GM21619 (cell line): ENCODE measurements around the gene NOL9.
"Not testable (repeated sequence)": the region's sequence is repeated elsewhere in the genome, so short reads cannot be mapped to it uniquely, and the experiment has no call there.

Experiments
- ATAC-seq: cut with Tn5 transposase; IDR thresholded peaks from one replicate; pipeline ENCODE4 v1.9.1; 2021; ENCODE audit not compliant: unreplicated experiment

Gene NOL9

DNA sequence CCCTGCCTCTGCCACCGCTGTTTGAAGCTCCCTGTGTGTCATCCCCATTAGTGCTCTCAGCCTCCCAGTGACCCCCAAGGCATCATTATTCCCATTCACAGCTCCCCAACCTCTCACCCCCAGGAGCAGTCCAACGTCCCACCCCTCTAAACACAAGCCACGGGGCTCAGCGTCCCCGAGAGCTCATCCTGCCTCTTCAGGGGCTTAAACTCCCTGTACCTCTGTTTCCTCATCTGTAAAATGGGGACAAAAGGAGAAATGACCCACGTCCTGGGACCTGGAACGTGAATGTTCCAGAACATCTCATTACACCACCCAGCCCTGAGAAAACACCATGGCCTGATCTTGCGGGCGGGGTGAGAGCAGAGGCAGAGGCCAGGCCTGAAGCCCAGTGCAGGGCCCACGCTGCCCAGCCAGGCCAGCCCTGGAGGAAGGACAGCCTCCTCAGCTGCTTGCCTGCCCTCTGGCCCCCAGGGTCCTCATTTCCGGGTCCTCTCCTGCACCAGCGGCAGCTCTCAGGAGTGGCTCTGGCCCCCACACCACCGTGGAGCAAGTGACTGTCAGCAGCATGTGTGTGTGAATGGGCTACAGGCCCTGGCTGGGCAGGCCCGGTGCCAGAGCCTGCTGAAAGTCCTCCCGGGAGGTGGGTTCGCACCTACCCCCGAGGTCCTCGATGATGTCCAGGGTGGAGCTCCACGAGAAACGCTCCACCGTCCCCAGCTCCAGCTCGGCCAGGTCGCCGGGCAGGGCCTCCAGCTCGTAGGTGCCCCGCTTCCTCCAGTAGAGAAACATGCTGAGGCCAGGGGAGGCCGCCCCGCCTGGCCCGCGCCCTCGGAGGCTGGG lies 48.7 kb downstream of the NOL9 start:
- ATAC-seq, result no peak

DNA sequence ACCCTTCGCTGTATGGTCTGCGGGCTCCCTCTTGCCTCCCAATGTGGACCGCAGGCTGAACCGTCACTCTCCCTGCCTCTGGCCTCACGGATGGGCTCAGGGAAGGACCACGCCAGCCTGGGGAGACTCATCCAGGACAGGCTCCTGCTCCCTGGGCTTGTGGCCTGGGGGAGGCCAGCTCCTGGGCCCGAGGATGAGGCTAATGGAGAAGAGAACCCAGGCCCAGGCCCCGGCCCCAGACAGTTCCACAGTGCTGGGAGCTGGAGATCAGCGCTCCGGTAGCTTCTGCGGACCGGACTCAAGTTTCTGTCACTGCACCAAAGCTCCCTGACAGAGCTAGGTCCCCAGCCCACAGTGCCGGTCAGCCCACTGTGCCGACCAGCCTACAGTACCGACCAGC lies 49.4 kb downstream of the NOL9 start:
- ATAC-seq, result no peak

DNA sequence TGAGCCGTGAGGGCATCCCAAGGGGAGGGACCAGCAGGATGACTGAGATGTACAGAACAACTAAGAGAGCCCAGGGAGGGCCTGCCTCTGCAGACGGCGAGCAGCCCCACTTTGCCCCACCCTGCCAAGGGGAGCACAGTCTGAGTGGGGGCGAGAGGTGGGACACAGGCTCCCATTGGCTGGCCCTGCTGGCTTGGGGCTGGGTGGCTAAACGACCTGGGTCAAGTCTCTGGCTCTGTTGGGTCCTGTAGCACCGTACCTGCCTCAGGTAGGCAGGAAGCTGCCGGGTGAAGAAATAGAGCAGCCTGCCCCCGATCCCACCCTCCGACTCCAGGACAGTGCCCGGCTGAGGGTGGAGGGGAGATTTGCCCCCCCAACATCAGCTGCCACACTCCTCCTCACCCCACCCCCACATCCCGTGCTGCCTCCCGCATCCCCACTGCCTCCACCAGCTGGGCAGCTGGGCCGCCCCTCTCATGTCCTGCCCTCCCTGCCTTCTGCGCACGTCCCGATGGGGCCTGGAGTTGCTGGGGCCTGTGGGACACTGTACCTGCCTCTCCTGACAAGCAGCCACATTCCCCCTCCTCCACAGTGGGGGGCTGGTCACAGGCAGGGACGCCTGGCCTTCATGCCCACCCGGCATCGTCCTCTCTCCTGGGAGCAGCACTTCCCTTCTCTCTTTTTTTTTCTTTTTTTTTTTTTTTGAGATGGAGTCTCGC lies 50.3 kb downstream of the NOL9 start:
- ATAC-seq, result no peak

DNA sequence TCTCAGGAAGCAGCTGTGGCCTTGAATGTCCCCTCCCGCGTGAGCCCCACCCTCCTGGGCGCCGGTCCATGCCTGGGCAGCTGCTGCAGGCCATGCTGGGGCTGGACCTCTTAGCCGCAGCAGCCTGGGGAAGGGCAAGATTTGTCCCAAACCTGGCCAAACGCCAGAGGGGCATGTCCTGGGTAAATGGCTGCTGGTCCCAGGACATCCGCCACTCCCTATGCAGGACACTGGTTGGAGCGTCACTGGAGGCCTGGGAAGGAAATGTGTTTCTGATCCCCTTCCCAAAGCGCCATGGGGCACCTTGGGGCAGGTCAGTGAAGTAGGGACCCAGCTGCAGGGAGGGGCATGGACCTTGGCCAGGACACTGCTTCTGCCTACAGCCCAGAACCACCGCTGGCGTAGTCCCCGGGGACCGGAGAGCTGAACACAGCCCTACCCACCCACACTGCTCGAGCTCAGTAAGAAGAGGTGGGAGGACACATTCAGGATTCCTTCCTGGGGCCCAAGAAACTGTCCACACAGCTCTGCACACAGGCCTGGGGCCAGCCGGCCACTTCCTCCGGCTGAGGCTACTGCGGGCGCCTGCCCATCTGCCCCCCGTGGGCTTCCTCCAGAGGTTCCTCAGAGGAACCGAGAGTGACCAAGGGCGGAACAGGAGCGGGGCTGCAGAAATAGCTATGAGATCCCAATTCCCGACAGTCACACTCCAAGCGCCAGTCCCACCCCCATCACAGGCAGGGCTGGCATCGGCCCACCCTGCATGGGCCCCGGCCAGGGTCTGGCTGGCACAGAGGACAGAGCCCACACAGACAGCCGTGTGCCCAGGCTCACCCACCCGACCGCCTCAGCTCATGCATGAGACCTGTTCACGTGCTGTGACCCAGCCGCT lies 52.1 kb downstream of the NOL9 start:
- ATAC-seq, result no peak

DNA sequence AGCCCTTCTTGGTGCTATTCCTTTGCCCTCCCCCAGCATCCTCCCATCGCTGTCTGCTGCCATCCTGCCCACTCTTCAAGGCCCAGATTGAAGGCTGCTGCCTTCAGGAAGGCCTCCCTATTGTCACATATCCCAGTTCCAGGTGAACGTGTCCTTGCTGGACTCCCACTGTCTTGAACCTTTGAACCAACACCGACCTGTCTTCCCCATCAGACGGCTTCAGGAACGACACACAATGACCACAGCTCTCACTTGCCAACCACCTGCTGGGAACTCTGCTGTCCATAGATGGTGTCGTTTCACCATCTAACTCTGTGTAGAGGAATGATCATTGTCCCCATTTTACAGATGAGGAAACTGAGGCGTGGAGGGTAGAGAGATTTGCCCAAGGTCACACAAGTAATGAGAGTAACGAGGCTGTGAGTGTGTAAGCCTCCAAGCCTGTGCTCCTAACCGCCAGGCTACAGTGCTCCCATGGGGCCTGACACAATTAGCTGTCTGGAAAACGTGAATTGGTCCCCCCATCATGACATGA lies 53.0 kb downstream of the NOL9 start:
- ATAC-seq, result no peak

DNA sequence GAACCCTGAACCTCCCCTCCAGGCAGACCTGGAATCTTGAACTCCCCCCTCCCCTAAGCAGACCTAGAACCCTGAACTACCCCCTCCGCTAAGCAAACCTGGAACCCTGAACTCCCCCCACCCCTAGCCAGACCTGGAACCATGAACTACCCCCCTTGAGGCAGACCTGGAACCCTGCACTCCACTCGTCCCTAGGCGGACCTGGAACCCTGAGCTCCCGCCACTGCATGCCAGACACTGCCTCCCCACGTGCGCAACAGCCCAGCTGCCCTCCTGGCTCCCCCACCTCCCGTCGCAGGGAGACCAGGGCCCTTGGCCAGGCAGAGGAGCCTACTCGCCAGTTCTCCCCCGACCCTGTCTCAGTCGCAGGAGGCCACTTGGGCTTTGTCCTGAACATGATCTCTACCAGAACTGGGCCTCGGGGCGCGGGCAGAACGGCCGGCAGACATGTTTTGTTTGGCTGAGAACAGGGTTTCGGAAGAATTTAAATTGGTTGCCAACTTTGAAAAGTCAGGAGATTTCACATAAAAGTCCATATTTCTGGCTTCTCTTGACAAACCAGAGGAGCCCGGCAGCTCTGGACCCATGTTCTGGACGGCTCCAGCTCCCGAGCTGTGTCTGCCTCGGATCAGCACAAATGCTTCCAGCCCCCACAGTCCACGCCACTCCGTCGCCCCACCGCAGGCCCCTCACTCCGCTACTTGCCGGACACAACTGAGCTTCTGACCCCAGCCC lies 53.6 kb downstream of the NOL9 start:
- no peak for ATAC-seq

DNA sequence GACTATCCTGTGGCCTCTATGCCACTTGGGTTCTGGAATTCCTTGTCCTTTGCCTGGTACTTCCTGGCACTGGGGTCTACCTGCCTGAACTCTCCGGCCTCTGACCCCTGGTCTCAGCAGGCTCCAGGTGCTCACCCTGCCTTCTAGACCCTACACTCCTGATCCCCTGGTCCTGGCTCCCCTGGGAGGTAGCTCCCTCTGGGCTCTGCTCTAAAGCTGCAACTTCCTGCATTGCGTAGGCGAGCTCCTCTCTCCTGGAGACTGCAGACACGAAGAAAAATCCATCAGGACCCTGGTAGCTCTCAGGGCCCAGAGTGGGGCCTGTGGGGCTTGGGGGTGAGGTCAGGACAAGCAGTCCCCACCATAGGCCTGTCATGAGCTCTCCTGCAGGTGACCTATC lies 55.0 kb downstream of the NOL9 start:
- no peak for ATAC-seq

DNA sequence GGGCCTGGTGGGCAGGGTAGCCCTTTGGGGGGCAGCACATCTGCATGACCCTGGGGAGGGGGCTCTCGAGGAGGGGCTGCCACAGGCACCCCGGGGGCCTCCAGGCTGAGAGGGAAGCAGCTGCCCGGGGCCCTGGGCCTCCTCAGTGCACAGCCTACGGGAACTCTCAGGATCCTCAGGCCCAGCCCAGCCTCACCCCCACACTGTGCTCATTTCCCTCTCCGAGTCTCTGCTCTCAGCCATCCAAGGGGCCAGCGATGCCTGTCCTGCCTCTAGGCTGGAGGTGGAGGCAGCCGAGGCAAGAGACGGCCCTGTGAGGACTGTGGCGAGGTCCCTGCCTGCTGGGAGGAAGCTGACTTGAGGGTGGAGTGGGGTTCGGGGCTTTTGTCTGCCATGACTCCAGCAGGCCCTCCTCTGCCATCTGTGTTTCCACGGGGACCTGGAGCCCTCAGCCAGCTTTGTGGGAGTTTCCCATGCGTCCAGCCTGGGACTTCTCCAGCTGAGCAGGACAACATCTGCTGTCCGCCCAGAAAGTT lies 55.7 kb downstream of the NOL9 start:
- ATAC-seq, result no peak

DNA sequence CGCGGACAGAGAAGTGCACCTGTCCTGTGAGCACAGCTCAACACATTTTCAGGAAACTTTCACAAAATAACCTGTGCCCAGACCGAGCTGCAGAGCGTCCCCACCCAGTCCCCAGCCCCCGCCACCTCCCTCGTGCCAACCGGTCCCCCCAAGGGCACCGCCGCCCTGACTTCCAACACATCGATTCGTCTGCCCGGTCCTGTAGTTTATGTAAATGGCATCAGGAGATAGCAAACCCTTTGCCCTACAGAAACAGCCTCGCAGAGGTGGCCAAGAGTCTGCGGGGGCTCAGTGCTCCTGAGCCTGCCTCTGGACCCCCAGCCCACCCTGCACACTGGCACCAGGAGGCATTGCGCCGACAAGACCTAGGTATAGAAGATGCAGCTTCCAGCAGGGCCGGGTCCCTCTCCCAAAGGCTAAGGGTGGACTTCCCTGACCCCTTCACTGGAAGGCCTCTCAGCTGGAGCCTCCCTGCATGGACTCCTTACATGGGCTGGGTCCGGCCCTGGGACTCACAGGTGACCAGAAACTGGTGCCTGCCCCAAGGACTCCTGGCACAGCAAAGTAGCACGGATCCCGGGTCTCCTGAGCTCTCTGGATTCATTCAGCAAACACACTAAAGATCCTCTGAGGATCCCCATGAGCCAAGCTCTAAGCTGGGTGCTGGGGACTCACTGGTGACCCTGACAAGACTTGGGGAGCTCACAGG lies 56.3 kb downstream of the NOL9 start:
- ATAC-seq, result no peak

DNA sequence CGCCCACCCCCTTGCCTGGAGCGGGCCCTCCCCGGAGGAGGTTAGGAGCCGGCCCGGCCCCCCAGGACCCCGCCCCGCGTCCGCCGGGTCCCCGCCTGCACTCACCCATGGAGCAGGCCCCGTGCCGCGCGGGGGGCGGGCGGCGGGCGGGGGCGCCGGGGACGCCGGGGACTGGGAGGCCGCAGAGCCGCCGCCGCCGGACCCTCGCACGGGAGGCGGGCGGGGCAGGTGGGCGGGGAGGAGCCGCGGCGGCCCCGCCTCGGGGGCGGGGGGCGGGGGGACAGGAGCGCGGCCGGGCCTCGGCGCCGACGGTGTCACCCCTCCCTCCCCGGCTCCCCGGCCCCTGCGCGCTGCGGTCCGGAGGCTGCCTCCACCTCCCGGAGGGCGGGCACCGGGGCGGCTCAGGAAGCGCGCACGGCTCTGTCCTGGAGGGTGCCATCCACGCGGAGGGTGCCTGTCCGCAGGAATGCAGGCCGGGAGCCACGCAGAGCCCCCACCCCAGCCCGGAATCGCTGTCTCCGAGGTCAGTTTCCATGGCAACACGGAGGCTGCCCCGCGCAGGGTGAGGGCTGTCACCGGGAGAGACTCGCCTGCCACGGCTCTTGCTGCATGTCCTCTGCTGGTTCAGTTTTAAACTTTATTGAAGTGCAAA lies 57.0 kb downstream of the NOL9 start:
- no peak for ATAC-seq

DNA sequence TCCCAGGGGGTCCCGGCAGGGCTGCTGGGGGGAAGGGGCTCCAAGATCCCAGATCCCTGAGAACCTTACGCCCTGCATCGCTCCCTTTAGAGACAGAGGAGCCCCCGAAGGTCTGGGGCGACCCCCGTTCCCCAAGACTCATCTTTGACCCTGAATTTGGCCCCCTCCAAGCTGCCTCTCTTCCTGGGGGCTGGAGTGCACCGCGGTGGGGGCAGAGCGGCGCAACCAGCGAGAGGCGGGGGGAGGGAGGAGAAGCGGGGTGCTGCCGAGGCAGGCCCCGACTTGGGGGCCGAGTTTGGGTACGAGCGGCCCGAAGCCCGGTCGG lies 57.5 kb downstream of the NOL9 start:
- no peak for ATAC-seq

DNA sequence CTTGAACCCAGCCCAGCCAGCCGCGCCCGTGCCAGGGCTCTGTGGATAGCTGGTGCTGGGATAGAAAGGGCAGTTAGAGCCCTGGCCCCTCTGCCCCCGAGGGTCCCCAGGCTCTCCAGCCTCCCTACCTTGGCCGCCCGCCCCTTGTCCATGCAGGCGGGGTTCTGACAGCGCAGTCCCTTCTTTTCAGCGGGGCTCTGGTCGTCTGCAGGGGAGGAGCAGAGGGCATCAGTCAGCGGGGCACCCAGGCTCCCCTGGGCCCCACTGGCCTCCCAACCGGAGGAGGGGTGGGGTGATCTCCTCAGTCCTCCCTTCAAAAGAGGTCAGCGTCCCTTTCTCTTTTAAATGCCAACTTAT lies 58.0 kb downstream of the NOL9 start:
- ATAC-seq, result no peak

DNA sequence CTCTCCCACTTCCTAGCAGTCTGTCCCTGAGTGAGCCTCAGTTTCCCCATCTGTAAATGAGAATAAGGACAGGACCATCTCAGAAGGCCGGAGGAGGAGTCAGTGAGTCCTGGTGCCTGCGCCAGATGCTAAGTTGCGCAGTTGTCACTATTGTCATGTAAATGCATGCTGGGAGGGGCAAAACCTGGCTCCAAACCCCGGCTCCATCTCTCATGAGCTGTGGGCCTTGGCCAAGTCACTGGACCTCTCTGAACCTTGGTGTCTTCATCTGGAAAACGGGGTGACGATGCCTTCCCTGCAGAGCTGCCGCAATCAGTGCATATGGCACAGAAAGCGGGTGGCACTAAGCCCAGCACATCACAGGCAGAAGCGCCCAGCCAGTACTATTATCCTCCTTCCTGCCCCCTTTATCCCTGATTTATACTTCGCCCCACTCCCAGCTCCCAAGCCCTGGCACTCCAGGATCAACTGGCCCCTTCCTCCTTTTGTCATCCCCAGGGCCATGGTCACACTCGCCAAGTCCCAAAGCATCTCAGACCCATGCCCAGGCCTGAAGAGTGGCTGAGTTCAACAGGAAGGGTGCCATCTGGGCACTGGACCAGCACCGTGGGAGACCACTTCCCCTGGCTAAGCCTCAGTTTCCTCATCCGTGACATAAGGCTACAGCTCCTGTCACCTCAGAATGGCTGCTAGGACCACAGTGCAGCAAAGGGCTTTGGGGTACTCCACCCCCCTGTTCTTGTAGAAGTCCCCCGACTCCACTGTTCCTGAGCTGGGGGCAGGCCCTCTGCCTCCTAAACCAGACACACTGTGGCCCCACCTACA lies 58.6 kb downstream of the NOL9 start:
- ATAC-seq, result no peak

DNA sequence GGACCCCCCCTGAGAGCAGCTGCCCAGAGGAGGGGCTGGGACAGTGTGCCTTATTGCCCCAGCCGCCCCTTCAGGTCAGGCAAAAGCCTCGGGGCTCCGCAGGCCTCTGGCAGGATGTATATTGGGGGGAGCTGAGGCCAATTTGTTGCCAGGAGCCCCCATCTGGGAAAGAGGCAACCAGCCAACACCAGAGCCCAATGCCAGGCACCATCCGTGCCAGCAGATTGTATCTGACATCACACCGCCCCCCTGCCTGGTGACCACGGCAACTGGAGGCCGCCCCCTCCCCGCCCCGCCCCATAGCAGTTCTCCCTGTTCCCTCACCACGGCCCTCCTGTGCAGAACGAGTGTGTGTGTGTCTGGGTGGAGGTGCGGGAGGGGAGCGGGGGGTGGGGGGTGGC lies 59.3 kb downstream of the NOL9 start:
- ATAC-seq, result no peak

DNA sequence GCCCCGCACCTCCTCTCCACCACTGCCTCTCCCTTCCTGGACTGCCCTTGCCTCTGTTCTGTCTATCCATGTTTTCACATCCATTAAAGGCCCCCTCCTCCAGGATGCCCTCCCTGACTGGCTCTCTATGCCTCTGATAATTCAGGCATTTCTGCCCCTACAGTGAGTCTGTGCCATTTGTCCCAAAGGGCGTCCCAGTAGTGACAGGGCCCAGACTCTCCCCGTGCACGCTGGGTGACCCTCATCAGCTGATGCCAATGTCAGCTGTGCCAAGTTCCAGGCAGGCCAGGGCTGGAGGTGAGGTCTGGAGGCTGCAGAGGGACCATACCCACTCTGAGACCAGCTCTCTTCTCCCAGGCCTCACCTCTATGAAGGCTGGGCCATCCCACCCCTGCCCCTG lies 59.7 kb downstream of the NOL9 start:
- no peak for ATAC-seq

DNA sequence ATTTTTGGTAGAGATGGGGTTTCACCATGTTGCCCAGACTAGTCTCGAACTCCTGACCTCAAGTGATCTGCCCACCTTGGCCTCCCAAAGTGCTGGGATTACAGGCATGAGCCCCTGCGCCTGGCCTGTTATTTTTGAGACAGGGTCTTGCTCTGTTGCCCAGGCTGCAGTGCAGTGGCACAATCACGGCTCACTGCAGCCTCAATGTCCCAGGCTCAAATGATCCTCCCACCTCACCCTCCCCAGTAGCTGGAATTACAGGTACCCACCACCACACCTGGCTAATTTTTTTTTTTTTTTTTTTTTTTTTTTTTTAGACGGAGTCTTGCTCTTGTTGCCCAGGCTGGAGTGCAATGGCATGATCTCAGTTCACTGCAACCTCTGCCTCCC lies 60.5 kb downstream of the NOL9 start:
- ATAC-seq, result not testable (repeated sequence)

DNA sequence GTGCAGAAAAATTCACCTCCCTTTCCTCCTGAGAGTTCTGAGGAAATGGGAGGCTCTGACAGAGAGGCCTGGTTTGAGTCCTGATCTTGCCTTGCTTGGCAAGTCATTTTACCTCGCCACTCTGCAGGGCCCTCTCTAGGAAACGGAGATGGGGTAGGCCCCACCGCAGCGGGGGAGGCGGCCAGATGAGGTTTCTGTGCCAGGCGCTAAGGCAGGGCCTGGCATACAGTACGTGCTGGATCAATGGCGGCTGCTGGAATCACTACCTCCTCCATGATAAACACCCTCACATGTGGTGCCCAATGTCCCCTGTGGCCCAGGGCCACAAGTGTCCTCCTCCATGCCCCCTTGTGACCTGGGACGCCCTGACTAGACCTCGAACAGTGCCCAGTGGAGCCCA lies 62.3 kb downstream of the NOL9 start:
- no peak for ATAC-seq

DNA sequence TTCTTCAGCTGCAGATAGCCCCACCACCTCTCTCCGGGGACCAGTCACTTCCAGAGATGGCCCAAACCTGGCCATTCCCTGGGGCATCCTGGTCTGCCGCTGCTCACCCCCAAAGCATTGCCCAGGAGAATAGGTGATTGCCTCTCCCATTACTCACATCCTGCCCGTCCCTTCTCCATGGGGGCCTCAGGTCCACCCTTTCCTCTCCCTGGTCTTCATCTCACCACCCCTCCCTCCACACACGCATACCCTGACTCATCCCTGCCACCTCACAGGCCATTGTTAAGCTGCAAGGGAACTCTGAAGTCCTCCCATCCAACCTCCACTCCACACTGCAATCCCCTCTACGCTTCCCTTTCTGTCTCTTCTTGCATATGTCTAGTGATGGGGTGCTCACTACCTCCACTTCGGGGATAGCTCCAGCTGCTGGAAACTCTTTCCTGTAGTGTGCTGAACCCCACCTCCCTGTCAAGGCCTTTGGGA lies 62.8 kb downstream of the NOL9 start, which contains the start of gene PLEKHG5:
Gene PLEKHG5, minus strand, starts transcription at position 188 of the 483 bp plus-strand sequence. CDS start 14,096 bp downstream, outside the sequence.
- ATAC-seq, result no peak
